Smooth muscle cell (in vitro differentiated cells): ENCODE results near the gene FRA10AC1. TPM values are rescaled to one million over a fixed set of nuclear protein-coding genes. Genes with fewer than 3 reads are reported as not detected.
"Not testable (repeated sequence)": the region's sequence is repeated elsewhere in the genome, so short reads cannot be mapped to it uniquely, and the experiment has no call there.

Experiments used
- DNase-seq: peaks from one replicate; lab custom pipeline; 2025; ENCODE audit not compliant: unreplicated experiment; lab: John Stamatoyannopoulos, UW
- H2AFZ ChIP-seq: fragments of 200-600 bp; sonication (generic); 2 replicates; pipeline ENCODE4 v1.6.0; 2016; ENCODE audit warnings: antibody characterized with exemption, low read depth, mild to moderate bottlenecking
- H3F3A ChIP-seq: fragments of 200-600 bp; sonication (generic); 2 replicates; pipeline ENCODE4 v1.6.0; 2017; ENCODE audit warnings: antibody characterized with exemption, low read depth
- H3K27ac ChIP-seq: fragments of 200-600 bp; sonication (generic); 2 replicates; pipeline ENCODE4 v1.5.1; 2016; ENCODE audit warnings: low read depth, mild to moderate bottlenecking
- H3K27me3 ChIP-seq: fragments of 200-600 bp; sonication (generic); 2 replicates; pipeline ENCODE4 v1.6.1; 2016; ENCODE audit warnings: low read depth, mild to moderate bottlenecking
- H3K36me3 ChIP-seq: fragments of 200-600 bp; sonication (generic); 2 replicates; pipeline ENCODE4 v1.5.1; 2016; ENCODE audit warnings: low read depth
- H3K4me1 ChIP-seq: fragments of 200-600 bp; sonication (generic); 2 replicates; pipeline ENCODE4 v1.5.1; 2016; ENCODE audit warnings: low read depth
- H3K4me2 ChIP-seq: fragments of 200-600 bp; sonication (generic); 2 replicates; pipeline ENCODE4 v1.6.0; 2016; ENCODE audit warnings: mild to moderate bottlenecking
- H3K4me3 ChIP-seq: fragments of 200-600 bp; sonication (generic); 2 replicates; pipeline ENCODE4 v1.5.1; 2016; ENCODE audit warnings: mild to moderate bottlenecking
- H3K79me2 ChIP-seq: fragments of 200-600 bp; sonication (generic); 2 replicates; pipeline ENCODE4 v1.6.0; 2016; ENCODE audit warnings: low read depth, mild to moderate bottlenecking
- H3K9ac ChIP-seq: fragments of 200-600 bp; sonication (generic); 2 replicates; pipeline ENCODE4 v1.6.0; 2016; ENCODE audit warnings: low read depth
- H3K9me3 ChIP-seq: fragments of 200-600 bp; sonication (generic); replicated peaks from 2 replicates; pipeline ENCODE4 v1.5.1; 2016; ENCODE audit warnings: low read depth
- H4K20me1 ChIP-seq: fragments of 200-600 bp; sonication (generic); 2 replicates; pipeline ENCODE4 v1.6.0; 2016; ENCODE audit warnings: low read depth
- WGBS: methylation state at CpG from one replicate; pipeline ENCODE4 v1.1.7; 2016; ENCODE audit warnings: low lambda C conversion rate; 5-methylcytosine and 5-hydroxymethylcytosine counted together
- polyA plus RNA-seq: library from polyadenylated mRNA; unstranded; fragments of >200 nt; fragmentation: Nextera tagmentation; extraction: Ambion mirVana; gene quantifications from 2 replicates; pipeline ENCODE4 v1.2.1, GENCODE V29; 2016
- total RNA-seq: library from RNA; depleted of rRNA; stranded (reverse); fragments of >200 nt; gene quantifications from 2 replicates; pipeline ENCODE4 v1.2.3, GENCODE V29; 2014
- TF ChIP-seq, protein P1 (sequence below): fragments of 200-600 bp; sonication (generic); IDR thresholded peaks from 2 replicates; pipeline ENCODE4 v1.5.1; 2017; ENCODE audit warnings: borderline replicate concordance, mild to moderate bottlenecking, antibody characterized with exemption; ENCODE audit not compliant: insufficient read depth, poor library complexity, severe bottlenecking

Gene FRA10AC1
- total and polyA plus RNA-seq, 2 experiments from 2014 or later: 11.2 to 12.3 TPM

GRCh38 chr10:93701866-93702209 is 554 bp downstream of the FRA10AC1 start:
- no peaks in the 10 kb centered on the region for H3F3A ChIP-seq
- no peak for DNase-seq

GRCh38 chr10:93697207-93697606 is 5.2 kb downstream of the FRA10AC1 start:
- Histone ChIP-seq H3K4me1 (peaks cover 7% of the 10 kb centered on the region), H3K36me3 (peaks cover 11% of the 10 kb centered on the region), H2AFZ (no peak overlapping the region), H3K27me3 (no peaks in the 10 kb centered on the region), H3K4me3 (no peak overlapping the region), H3K4me2 (no peak overlapping the region), H3K9me3 (no peaks in the 10 kb centered on the region), H3K79me2 (peaks cover 19% of the 10 kb centered on the region), H3K27ac (no peak overlapping the region), H4K20me1 (peaks cover 9% of the 10 kb centered on the region), H3K9ac (no peak overlapping the region), H3F3A (no peaks in the 10 kb centered on the region)
- DNase-seq: no peak
- WGBS: 92% methylated on average over 2 of the region's 2 CpGs
- TF ChIP-seq, protein P1, sequence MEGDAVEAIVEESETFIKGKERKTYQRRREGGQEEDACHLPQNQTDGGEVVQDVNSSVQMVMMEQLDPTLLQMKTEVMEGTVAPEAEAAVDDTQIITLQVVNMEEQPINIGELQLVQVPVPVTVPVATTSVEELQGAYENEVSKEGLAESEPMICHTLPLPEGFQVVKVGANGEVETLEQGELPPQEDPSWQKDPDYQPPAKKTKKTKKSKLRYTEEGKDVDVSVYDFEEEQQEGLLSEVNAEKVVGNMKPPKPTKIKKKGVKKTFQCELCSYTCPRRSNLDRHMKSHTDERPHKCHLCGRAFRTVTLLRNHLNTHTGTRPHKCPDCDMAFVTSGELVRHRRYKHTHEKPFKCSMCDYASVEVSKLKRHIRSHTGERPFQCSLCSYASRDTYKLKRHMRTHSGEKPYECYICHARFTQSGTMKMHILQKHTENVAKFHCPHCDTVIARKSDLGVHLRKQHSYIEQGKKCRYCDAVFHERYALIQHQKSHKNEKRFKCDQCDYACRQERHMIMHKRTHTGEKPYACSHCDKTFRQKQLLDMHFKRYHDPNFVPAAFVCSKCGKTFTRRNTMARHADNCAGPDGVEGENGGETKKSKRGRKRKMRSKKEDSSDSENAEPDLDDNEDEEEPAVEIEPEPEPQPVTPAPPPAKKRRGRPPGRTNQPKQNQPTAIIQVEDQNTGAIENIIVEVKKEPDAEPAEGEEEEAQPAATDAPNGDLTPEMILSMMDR: no peak

More at GRCh38 chr10:93701866-93702209, 554 bp downstream of the FRA10AC1 start:
- TF ChIP-seq, protein P1: no peak
- Histone ChIP-seq H3K9ac (peak overlapping the region; percentile 75), H2AFZ (peak overlapping the region; percentile 97), H3K79me2 (peaks cover 19% of the 10 kb centered on the region), H3K4me1 (peaks cover 12% of the 10 kb centered on the region), H4K20me1 (no peaks in the 10 kb centered on the region), H3K36me3 (no peaks in the 10 kb centered on the region), H3K27me3 (no peaks in the 10 kb centered on the region), H3K4me3 (peak overlapping the region; percentile 62), H3K4me2 (peak overlapping the region; percentile 88), H3K27ac (peak overlapping the region; percentile 62), H3K9me3 (no peaks in the 10 kb centered on the region)
- WGBS: 8% methylated on average over 9 of the region's 9 CpGs

GRCh38 chr10:93696582-93696981 is 5.8 kb downstream of the FRA10AC1 start:
- not testable (repeated sequence) for H3K27me3 ChIP-seq, H4K20me1 ChIP-seq, H2AFZ ChIP-seq, DNase-seq, H3K4me1 ChIP-seq, H3K27ac ChIP-seq, H3K4me3 ChIP-seq, H3K9me3 ChIP-seq, H3F3A ChIP-seq, H3K4me2 ChIP-seq, H3K9ac ChIP-seq
- Histone ChIP-seq H3K79me2 (peaks cover 18% of the 10 kb centered on the region), H3K36me3 (peaks cover 17% of the 10 kb centered on the region)
- 100% methylated on average over 2 of the region's 2 CpGs for WGBS

DNA sequence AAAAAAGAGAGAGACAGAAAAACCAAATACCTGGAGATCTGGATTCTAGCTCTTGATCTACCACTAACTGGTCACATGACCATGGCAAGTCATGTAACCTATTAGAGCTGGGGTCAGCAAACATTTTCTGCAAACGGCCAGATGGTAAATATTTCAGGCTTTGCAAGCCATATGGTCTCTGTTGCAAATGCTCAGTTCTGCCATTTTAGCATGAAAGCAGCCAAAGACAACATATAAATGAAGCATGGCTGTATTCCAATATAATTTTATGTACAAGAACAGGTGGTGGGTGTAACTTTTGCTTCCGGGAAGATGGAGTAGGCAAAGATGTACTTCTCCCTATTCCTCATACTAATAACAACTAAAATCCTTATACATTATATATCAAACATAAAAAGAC is 6.7 kb downstream of the FRA10AC1 start:
- Histone ChIP-seq H4K20me1 (peaks cover 9% of the 10 kb centered on the region), H3K79me2 (peaks cover 10% of the 10 kb centered on the region), H3K9me3 (no peaks in the 10 kb centered on the region), H3K4me2 (no peak overlapping the region), H3K27ac (no peak overlapping the region), H3F3A (no peaks in the 10 kb centered on the region), H3K36me3 (peaks cover 18% of the 10 kb centered on the region), H3K4me3 (no peak overlapping the region), H3K27me3 (no peaks in the 10 kb centered on the region), H3K4me1 (no peaks in the 10 kb centered on the region), H3K9ac (no peak overlapping the region), H2AFZ (no peak overlapping the region)
- TF ChIP-seq, protein P1: no peak
- DNase-seq: no peak
- WGBS: 92% methylated on average over 2 of the region's 2 CpGs
